Measurements from ENCODE around the gene TAX1BP3. TPM values are rescaled to one million over a fixed set of nuclear protein-coding genes. Genes with fewer than 3 reads are reported as not detected.

TAX1BP3 gene
- total and polyA plus RNA-seq, 9 of the 15 experiments (the other 6 are each of a cell fraction or from before 2014, with no cell fraction given) = 0.99 to 14.5 (median 6.2) TPM

DNA sequence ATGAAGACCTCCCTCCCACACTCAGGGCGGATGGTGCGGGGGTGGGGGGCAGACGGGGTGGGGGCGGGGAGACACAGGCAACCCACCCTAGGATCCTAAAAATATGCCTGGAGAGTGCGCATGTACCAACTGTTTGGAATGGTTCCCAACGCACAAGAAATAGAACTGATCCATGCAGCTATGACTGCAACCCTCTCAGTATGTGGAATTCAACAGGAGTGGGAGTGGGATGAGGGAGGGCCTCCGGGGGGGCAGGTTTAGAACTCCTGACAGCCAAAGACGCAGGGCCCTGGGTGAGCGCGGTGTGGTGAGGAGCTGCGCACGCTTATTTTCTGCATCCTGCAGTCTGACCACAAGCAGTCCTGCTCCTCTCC, 28.7 kb upstream of the TAX1BP3 start (continued):
- TF ChIP-seq SMC3 (conservative IDR thresholded peaks at IDR 0.05; ENCODE audit: insufficient read depth, low read depth, low read length) (no peak), SMARCB1 (IDR thresholded peaks at IDR 0.05; ENCODE audit: insufficient read length, low read depth) (no peak), GTF2E2 (tag; IDR thresholded peaks at IDR 0.05) (no peak), KDM5B (IDR thresholded peaks at IDR 0.05; ENCODE audit: insufficient replicate concordance, low read depth, low read length) (no peak), ZNF263 (CRISPR knock-in tag; IDR thresholded peaks at IDR 0.05; ENCODE audit: borderline replicate concordance) (no peak), BRCA1 (IDR thresholded peaks at IDR 0.05) (no peak), BRCA1 (CRISPR knock-in tag; IDR thresholded peaks at IDR 0.05) (no peak), CSDE1 (IDR thresholded peaks at IDR 0.05) (no peak), SMAD4 (CRISPR knock-in tag; conservative IDR thresholded peaks at IDR 0.05) (no peak), TCFL5 (CRISPR knock-in tag; conservative IDR thresholded peaks at IDR 0.05) (no peak), YY1 (IDR thresholded peaks at IDR 0.05; ENCODE audit: borderline replicate concordance in 1 of 3, control insufficient read depth in 1 of 3, extremely low read depth in 1 of 3, insufficient read depth in 3 of 3, insufficient read length in 1 of 3, insufficient replicate concordance in 2 of 3, low read depth in 1 of 3, low read length in 2 of 3) (no peak), NR2C2 (CRISPR knock-in tag; IDR thresholded peaks at IDR 0.05) (no peak), NR2C2 (tag; IDR thresholded peaks at IDR 0.05) (no peak)
- TF ChIP-seq, protein P1, sequence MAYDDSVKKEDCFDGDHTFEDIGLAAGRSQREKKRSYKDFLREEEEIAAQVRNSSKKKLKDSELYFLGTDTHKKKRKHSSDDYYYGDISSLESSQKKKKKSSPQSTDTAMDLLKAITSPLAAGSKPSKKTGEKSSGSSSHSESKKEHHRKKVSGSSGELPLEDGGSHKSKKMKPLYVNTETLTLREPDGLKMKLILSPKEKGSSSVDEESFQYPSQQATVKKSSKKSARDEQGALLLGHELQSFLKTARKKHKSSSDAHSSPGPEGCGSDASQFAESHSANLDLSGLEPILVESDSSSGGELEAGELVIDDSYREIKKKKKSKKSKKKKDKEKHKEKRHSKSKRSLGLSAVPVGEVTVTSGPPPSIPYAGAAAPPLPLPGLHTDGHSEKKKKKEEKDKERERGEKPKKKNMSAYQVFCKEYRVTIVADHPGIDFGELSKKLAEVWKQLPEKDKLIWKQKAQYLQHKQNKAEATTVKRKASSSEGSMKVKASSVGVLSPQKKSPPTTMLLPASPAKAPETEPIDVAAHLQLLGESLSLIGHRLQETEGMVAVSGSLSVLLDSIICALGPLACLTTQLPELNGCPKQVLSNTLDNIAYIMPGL (CRISPR knock-in tag; IDR thresholded peaks at IDR 0.05) = no peak
- TF ChIP-seq, protein P2, sequence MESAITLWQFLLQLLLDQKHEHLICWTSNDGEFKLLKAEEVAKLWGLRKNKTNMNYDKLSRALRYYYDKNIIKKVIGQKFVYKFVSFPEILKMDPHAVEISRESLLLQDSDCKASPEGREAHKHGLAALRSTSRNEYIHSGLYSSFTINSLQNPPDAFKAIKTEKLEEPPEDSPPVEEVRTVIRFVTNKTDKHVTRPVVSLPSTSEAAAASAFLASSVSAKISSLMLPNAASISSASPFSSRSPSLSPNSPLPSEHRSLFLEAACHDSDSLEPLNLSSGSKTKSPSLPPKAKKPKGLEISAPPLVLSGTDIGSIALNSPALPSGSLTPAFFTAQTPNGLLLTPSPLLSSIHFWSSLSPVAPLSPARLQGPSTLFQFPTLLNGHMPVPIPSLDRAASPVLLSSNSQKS (CRISPR knock-in tag; IDR thresholded peaks at IDR 0.05) = no peak
- TF ChIP-seq, protein P3, sequence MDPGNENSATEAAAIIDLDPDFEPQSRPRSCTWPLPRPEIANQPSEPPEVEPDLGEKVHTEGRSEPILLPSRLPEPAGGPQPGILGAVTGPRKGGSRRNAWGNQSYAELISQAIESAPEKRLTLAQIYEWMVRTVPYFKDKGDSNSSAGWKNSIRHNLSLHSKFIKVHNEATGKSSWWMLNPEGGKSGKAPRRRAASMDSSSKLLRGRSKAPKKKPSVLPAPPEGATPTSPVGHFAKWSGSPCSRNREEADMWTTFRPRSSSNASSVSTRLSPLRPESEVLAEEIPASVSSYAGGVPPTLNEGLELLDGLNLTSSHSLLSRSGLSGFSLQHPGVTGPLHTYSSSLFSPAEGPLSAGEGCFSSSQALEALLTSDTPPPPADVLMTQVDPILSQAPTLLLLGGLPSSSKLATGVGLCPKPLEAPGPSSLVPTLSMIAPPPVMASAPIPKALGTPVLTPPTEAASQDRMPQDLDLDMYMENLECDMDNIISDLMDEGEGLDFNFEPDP (CRISPR knock-in tag; IDR thresholded peaks at IDR 0.05) = no peak

Data from K562 (cell line).